ENCODE measurements around the gene GRIP1.

GRIP1 gene

GRCh38 chr12:66497008-66497897 lies 181.6 kb downstream of the GRIP1 start:
- H3K4me3 Mint-ChIP-seq = no peak overlapping the region
- no peaks in the 10 kb centered on the region for H3K36me3 Mint-ChIP-seq (ENCODE audit: low read depth)
- no peaks in the 10 kb centered on the region for H3K27me3 Mint-ChIP-seq
- intact Hi-C loops (cut with micrococcal nuclease) = no loop called here
- H3K9me3 Mint-ChIP-seq = no peaks in the 10 kb centered on the region
- H3K4me1 Mint-ChIP-seq (ENCODE audit: low read depth) = no peaks in the 10 kb centered on the region
- no peak overlapping the region for H3K27ac Mint-ChIP-seq

- H3K4me3 Mint-ChIP-seq = no peak overlapping the region
- H3K27ac Mint-ChIP-seq = no peak overlapping the region
- H3K36me3 Mint-ChIP-seq (ENCODE audit: low read depth) = no peaks in the 10 kb centered on the region
- H3K4me1 Mint-ChIP-seq (ENCODE audit: low read depth) = no peaks in the 10 kb centered on the region
- H3K9me3 Mint-ChIP-seq = no peaks in the 10 kb centered on the region
- intact Hi-C loops (cut with micrococcal nuclease) = no loop called here
- no peaks in the 10 kb centered on the region for H3K27me3 Mint-ChIP-seq
Measured at GRCh38 chr12:66496595-66496994, 182.3 kb downstream of the GRIP1 start.

GRCh38 chr12:66495709-66496108 lies 183.2 kb downstream of the GRIP1 start:
- no peak overlapping the region for H3K27ac Mint-ChIP-seq
- no peaks in the 10 kb centered on the region for H3K4me1 Mint-ChIP-seq (ENCODE audit: low read depth)
- H3K4me3 Mint-ChIP-seq = no peak overlapping the region
- H3K36me3 Mint-ChIP-seq (ENCODE audit: low read depth) = no peaks in the 10 kb centered on the region
- intact Hi-C loops (cut with micrococcal nuclease) = no loop called here
- H3K9me3 Mint-ChIP-seq = no peaks in the 10 kb centered on the region
- no peaks in the 10 kb centered on the region for H3K27me3 Mint-ChIP-seq

GRCh38 chr12:66493819-66494218 lies 185.1 kb downstream of the GRIP1 start:
- H3K4me1 Mint-ChIP-seq (ENCODE audit: low read depth) = no peaks in the 10 kb centered on the region
- H3K36me3 Mint-ChIP-seq (ENCODE audit: low read depth) = no peaks in the 10 kb centered on the region
- H3K27ac Mint-ChIP-seq = no peak overlapping the region
- no peak overlapping the region for H3K4me3 Mint-ChIP-seq
- intact Hi-C loops (cut with micrococcal nuclease) = no loop called here
- H3K9me3 Mint-ChIP-seq = no peaks in the 10 kb centered on the region
- no peaks in the 10 kb centered on the region for H3K27me3 Mint-ChIP-seq

GRCh38 chr12:66491853-66492252 lies 187.0 kb downstream of the GRIP1 start:
- no peak overlapping the region for H3K27ac Mint-ChIP-seq
- no peaks in the 10 kb centered on the region for H3K4me1 Mint-ChIP-seq (ENCODE audit: low read depth)
- intact Hi-C loops (cut with micrococcal nuclease) = no loop called here
- no peaks in the 10 kb centered on the region for H3K27me3 Mint-ChIP-seq
- H3K9me3 Mint-ChIP-seq = peaks cover under 1% of the 10 kb centered on the region
- no peaks in the 10 kb centered on the region for H3K36me3 Mint-ChIP-seq (ENCODE audit: low read depth)
- no peak overlapping the region for H3K4me3 Mint-ChIP-seq

GRCh38 chr12:66482351-66483203 lies 196.3 kb downstream of the GRIP1 start:
- no peak overlapping the region for H3K4me3 Mint-ChIP-seq
- H3K36me3 Mint-ChIP-seq (ENCODE audit: low read depth) = no peaks in the 10 kb centered on the region
- no peak overlapping the region for H3K27ac Mint-ChIP-seq
- intact Hi-C loops (cut with micrococcal nuclease) = no loop called here
- peaks cover 30% of the 10 kb centered on the region for H3K9me3 Mint-ChIP-seq
- H3K27me3 Mint-ChIP-seq = peaks cover 1% of the 10 kb centered on the region
- H3K4me1 Mint-ChIP-seq (ENCODE audit: low read depth) = no peaks in the 10 kb centered on the region

GRCh38 chr12:66467932-66468331 lies 210.9 kb downstream of the GRIP1 start:
- Mint-ChIP-seq H3K36me3 (ENCODE audit: low read depth) (no peaks in the 10 kb centered on the region), H3K27me3 (no peaks in the 10 kb centered on the region), H3K4me3 (no peak overlapping the region), H3K4me1 (ENCODE audit: low read depth) (no peaks in the 10 kb centered on the region), H3K9me3 (no peaks in the 10 kb centered on the region), H3K27ac (no peak overlapping the region)
- intact Hi-C loops (cut with micrococcal nuclease) = no loop called here

- no peaks in the 10 kb centered on the region for H3K4me1 Mint-ChIP-seq (ENCODE audit: low read depth)
- H3K36me3 Mint-ChIP-seq (ENCODE audit: low read depth) = no peaks in the 10 kb centered on the region
- H3K9me3 Mint-ChIP-seq = no peaks in the 10 kb centered on the region
- no peaks in the 10 kb centered on the region for H3K27me3 Mint-ChIP-seq
- intact Hi-C loops (cut with micrococcal nuclease) = no loop called here
- H3K27ac Mint-ChIP-seq = no peak overlapping the region
- no peak overlapping the region for H3K4me3 Mint-ChIP-seq
Measured at GRCh38 chr12:66461331-66461730, 217.5 kb downstream of the GRIP1 start.

GRCh38 chr12:66459944-66460482 lies 218.9 kb downstream of the GRIP1 start:
- Mint-ChIP-seq H3K9me3 (no peaks in the 10 kb centered on the region), H3K4me1 (ENCODE audit: low read depth) (no peaks in the 10 kb centered on the region), H3K36me3 (ENCODE audit: low read depth) (no peaks in the 10 kb centered on the region), H3K27me3 (peaks cover 2% of the 10 kb centered on the region), H3K4me3 (no peak overlapping the region), H3K27ac (no peak overlapping the region)
- intact Hi-C loops (cut with micrococcal nuclease) = no loop called here

- Mint-ChIP-seq H3K36me3 (ENCODE audit: low read depth) (no peaks in the 10 kb centered on the region), H3K9me3 (no peaks in the 10 kb centered on the region), H3K27ac (no peak overlapping the region), H3K4me1 (ENCODE audit: low read depth) (no peaks in the 10 kb centered on the region), H3K27me3 (peaks cover 2% of the 10 kb centered on the region), H3K4me3 (no peak overlapping the region)
- intact Hi-C loops (cut with micrococcal nuclease) = no loop called here
Measured at GRCh38 chr12:66456612-66457011, 222.3 kb downstream of the GRIP1 start.

GRCh38 chr12:66453844-66454243 lies 225.0 kb downstream of the GRIP1 start:
- no peak overlapping the region for H3K27ac Mint-ChIP-seq

GRCh38 chr12:66453120-66453519 lies 225.8 kb downstream of the GRIP1 start:
- Mint-ChIP-seq H3K4me1 (ENCODE audit: low read depth) (no peaks in the 10 kb centered on the region), H3K9me3 (no peaks in the 10 kb centered on the region), H3K4me3 (no peak overlapping the region), H3K36me3 (ENCODE audit: low read depth) (no peaks in the 10 kb centered on the region), H3K27me3 (peaks cover 2% of the 10 kb centered on the region), H3K27ac (no peak overlapping the region)
- intact Hi-C loops (cut with micrococcal nuclease) = no loop called here

More at GRCh38 chr12:66453844-66454243, 225.0 kb downstream of the GRIP1 start:
- Mint-ChIP-seq H3K9me3 (no peaks in the 10 kb centered on the region), H3K4me1 (ENCODE audit: low read depth) (no peaks in the 10 kb centered on the region), H3K4me3 (no peak overlapping the region), H3K36me3 (ENCODE audit: low read depth) (no peaks in the 10 kb centered on the region), H3K27me3 (peaks cover 2% of the 10 kb centered on the region)
- intact Hi-C loops (cut with micrococcal nuclease) = no loop called here

- no peaks in the 10 kb centered on the region for H3K9me3 Mint-ChIP-seq
- no peaks in the 10 kb centered on the region for H3K4me1 Mint-ChIP-seq (ENCODE audit: low read depth)
- no peaks in the 10 kb centered on the region for H3K36me3 Mint-ChIP-seq (ENCODE audit: low read depth)
- no peak overlapping the region for H3K4me3 Mint-ChIP-seq
- H3K27ac Mint-ChIP-seq = no peak overlapping the region
- intact Hi-C loops (cut with micrococcal nuclease) = no loop called here
- H3K27me3 Mint-ChIP-seq = no peaks in the 10 kb centered on the region
Measured at GRCh38 chr12:66449531-66449930, 229.3 kb downstream of the GRIP1 start.

GRCh38 chr12:66447643-66448042 lies 231.2 kb downstream of the GRIP1 start:
- H3K9me3 Mint-ChIP-seq = no peaks in the 10 kb centered on the region
- H3K4me3 Mint-ChIP-seq = no peak overlapping the region
- H3K27me3 Mint-ChIP-seq = no peaks in the 10 kb centered on the region
- H3K4me1 Mint-ChIP-seq (ENCODE audit: low read depth) = no peaks in the 10 kb centered on the region
- H3K36me3 Mint-ChIP-seq (ENCODE audit: low read depth) = no peaks in the 10 kb centered on the region
- no peak overlapping the region for H3K27ac Mint-ChIP-seq
- intact Hi-C loops (cut with micrococcal nuclease) = no loop called here

Data from dendritic cell treated with granulocyte-macrophage colony-stimulating factor and Interleukin-4, amounts not matched to agents 40 ng/mL and 50 ng/mL, for 4 days (primary cell).